ENCODE measurements around the gene SCN3A.

Gene SCN3A

DNA sequence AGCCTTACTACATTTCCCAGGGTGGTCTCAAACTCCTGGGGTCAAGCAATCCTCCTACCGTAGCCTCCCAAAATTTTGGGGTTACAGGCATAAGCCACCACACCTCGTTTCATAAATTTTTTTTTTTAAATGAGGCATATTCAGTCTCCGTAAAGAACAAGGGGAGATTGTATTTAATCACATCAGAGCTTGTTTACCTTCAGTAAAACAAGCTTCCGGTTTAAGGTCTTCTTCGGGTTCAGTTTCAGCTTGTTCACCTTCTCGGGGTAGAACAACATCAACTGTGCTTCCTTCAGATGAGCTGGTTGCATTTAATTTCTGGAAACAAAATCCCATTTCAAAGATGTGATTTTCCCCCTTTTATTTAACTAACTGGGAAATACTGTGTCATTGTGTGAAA, 88.6 kb downstream of the SCN3A start:
- TF ChIP-seq, protein P1, sequence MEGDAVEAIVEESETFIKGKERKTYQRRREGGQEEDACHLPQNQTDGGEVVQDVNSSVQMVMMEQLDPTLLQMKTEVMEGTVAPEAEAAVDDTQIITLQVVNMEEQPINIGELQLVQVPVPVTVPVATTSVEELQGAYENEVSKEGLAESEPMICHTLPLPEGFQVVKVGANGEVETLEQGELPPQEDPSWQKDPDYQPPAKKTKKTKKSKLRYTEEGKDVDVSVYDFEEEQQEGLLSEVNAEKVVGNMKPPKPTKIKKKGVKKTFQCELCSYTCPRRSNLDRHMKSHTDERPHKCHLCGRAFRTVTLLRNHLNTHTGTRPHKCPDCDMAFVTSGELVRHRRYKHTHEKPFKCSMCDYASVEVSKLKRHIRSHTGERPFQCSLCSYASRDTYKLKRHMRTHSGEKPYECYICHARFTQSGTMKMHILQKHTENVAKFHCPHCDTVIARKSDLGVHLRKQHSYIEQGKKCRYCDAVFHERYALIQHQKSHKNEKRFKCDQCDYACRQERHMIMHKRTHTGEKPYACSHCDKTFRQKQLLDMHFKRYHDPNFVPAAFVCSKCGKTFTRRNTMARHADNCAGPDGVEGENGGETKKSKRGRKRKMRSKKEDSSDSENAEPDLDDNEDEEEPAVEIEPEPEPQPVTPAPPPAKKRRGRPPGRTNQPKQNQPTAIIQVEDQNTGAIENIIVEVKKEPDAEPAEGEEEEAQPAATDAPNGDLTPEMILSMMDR (conservative IDR thresholded peaks at IDR 0.05; ENCODE audit: low read depth, low read length) = no peak
- no peak for DNase-seq (ENCODE audit: low read depth)
- H3K4me3 ChIP-seq (ENCODE audit: low read depth, low read length) = no peak overlapping the region

DNA sequence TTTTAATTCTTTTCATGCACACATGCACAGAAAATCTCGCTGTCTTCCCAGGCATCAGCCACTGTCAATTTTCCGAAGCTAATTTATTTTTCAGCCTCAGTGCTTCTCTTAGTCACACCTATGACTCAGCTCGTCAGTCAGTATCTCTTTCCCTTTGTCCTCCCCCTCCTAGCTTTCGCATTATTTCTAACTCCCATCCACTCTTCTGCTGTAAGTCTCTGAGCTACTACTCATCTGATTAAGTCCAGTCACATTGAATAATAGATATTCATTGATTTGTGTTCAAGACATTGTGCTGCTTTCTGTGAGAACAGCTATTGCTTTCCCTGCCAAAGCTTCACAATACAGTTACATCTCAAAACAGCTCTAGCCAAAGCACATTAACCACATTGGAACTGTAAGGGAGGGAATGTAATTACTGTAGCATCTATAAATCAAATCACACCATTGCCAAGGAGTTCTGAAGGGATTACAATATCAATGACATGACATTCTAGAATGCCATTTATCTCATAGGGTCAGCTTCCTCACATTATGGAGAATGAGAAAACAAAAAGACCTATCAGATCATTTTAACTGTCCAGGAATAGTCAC, 89.4 kb downstream of the SCN3A start:
- peak; percentile 60 for DNase-seq (ENCODE audit: low read depth)
- TF ChIP-seq, protein P1 (conservative IDR thresholded peaks at IDR 0.05; ENCODE audit: low read depth, low read length) = no peak

DNA sequence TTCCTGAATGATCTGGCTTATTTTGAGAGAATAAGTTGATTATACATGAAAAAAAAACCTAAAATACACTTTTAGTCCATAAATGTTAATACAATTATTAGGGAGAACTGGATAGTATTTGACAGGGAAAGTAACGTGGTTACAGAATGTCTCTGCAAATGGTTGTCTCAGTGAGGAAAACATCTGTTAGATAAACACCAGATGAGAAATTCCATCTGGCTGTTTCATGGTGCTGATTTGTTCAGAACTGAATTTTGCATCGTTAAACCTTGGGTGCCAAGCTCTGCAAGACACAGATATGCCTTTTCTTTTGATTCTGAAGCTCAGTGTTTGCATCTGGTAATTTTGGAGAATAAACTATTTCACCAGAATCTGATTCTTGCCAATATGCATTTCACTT, 90.4 kb downstream of the SCN3A start:
- TF ChIP-seq, protein P1 (conservative IDR thresholded peaks at IDR 0.05; ENCODE audit: low read depth, low read length) = no peak
- H3K4me3 ChIP-seq (ENCODE audit: low read depth, low read length) = no peak overlapping the region
- peak; percentile 63 for DNase-seq (ENCODE audit: low read depth)

More for the DNA sequence above, 89.4 kb downstream of the SCN3A start:
- no peak overlapping the region for H3K4me3 ChIP-seq (ENCODE audit: low read depth, low read length)

DNA sequence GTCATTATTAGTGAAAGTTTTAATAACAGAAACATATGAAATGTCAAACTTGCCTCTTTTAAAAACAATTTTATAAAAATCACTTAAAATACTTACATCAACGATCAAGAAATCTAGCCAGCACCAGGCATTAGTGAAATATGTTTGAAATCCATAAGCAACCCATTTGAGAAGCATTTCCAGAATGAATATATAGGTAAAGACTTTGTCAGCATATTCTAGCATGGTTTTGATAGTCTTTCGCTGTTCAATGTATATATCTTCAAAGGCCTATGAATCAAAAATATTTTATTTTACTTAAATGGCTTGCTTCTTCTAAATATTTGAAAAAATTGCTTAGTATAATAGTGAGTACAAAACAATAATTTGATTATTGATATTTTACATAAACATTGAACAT, 91.1 kb downstream of the SCN3A start:
- H3K4me3 ChIP-seq (ENCODE audit: low read depth, low read length) = no peak overlapping the region
- TF ChIP-seq, protein P1 (conservative IDR thresholded peaks at IDR 0.05; ENCODE audit: low read depth, low read length) = no peak
- no peak for DNase-seq (ENCODE audit: low read depth)

DNA sequence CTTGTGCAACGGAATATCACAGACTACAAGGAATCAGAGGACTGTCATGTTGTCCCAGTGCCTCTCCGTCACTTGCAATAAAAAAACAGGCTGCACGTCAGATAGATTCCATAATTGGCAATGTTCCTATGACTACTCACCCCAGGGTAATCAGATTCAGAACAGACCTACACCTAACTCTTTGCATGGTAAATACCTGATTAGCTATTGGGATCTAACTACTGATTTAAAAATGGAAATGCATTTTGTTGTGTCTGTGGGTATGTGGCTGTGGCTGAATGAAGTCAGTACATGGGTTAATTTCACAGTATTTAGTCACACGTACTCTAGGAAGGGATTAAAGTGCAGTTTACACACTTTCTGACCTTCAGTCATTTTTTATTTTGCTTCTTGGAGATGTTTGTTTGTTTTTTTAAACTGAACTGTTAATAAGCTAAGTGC, 91.7 kb downstream of the SCN3A start:
- TF ChIP-seq, protein P1 (conservative IDR thresholded peaks at IDR 0.05; ENCODE audit: low read depth, low read length) = no peak
- DNase-seq (ENCODE audit: low read depth) = no peak
- no peak overlapping the region for H3K4me3 ChIP-seq (ENCODE audit: low read depth, low read length)

DNA sequence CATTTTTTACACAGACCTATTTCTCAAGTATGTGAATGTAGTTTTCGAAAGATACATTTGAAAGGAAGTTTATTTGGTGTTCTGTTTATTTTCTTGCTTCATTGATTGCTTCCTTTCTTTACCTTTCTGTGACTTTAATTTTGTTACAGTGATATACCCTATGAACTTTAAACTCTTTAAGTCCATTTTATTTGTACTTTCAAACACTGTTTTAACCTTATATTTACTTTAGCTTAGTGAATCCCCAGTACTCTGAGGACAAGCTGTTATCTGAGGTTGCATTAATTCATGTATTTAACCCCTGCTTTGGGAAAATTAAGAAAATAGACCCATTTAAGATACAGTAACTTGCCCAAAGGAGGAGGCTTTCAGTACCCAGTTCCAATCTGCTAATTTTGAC, 93.5 kb downstream of the SCN3A start:
- no peak for DNase-seq (ENCODE audit: low read depth)
- TF ChIP-seq, protein P1 (conservative IDR thresholded peaks at IDR 0.05; ENCODE audit: low read depth, low read length) = no peak
- no peak overlapping the region for H3K4me3 ChIP-seq (ENCODE audit: low read depth, low read length)

DNA sequence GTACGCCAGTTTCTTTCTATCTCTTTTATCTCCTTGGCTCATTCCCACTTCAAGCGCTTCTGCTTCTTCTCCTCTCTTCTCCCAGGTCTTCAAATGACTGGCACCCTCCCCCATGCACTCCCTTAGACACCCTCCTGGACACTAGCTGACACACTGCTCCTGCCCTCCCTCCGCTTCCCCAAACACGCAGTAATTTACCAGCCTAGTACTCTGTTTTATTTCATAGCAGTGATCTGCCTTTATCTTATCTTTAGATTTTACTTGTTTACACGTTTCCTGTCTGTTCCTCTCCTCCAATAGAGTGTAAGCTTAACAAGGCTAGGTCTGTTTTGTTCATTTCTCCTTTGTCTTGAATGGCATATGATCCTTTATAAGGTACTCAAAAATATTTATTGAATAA, 93.9 kb downstream of the SCN3A start:
- DNase-seq (ENCODE audit: low read depth) = no peak
- no peak overlapping the region for H3K4me3 ChIP-seq (ENCODE audit: low read depth, low read length)
- TF ChIP-seq, protein P1 (conservative IDR thresholded peaks at IDR 0.05; ENCODE audit: low read depth, low read length) = no peak

Measured in choroid plexus epithelial cell (primary cell).